ENCODE data around the gene SLC12A5. TPM values are rescaled to one million over a fixed set of nuclear protein-coding genes. Genes with fewer than 3 reads are reported as not detected.

The SLC12A5 gene
- total and polyA plus RNA-seq, 9 of the 15 experiments (the other 6 are each of a cell fraction or from before 2014, with no cell fraction given): 0.36 to 7.5 (median 2.1) TPM

- 90% methylated on average over 6 of the region's 6 CpGs for WGBS (ENCODE audit: insufficient coverage, low coverage, missing lambda C conversion rate)
- FAIRE-seq (no peak), DNase-seq (ENCODE audit: extremely low read depth in 1 of 4, low spot score in 3 of 4) (no peak), ATAC-seq (no peak)
- H3K9me1 ChIP-seq (ENCODE audit: control insufficient read depth, insufficient read depth, low read length): no peaks in the 10 kb centered on the region
- H3K9ac ChIP-seq (ENCODE audit: insufficient read depth in 1 of 2, low read depth in 2 of 2, low read length in 2 of 2): no peak overlapping the region
- intact Hi-C loops (cut with micrococcal nuclease): no loop called here
- H3K27me3 ChIP-seq (ENCODE audit: control insufficient read depth in 2 of 2, insufficient read depth in 2 of 2, low read length in 2 of 2): no peaks in the 10 kb centered on the region
- H4K20me1 ChIP-seq (replicated peaks; ENCODE audit: control insufficient read depth, insufficient read depth, low read length): no peaks in the 10 kb centered on the region
- peaks cover 21 to 24% of the 10 kb centered on the region in 2 experiments for H3K4me1 ChIP-seq (replicated peaks in 1 of 2; ENCODE audit: control insufficient read depth in 2 of 2, insufficient read depth in 2 of 2, low read length in 2 of 2)
- no peaks in the 10 kb centered on the region; the same call in 1 of the 2 replicates for H3K9me3 ChIP-seq (replicated peaks; ENCODE audit: control insufficient read depth, insufficient read depth, low read depth, low read length)
- H3K4me2 ChIP-seq (ENCODE audit: insufficient read depth, low read length): no peak overlapping the region
- no peaks in the 10 kb centered on the region for H3K36me3 ChIP-seq (ENCODE audit: control insufficient read depth, insufficient read depth, low read length)
- ChIA-PET CTCF (ENCODE audit: low intra/inter-chr PET ratio) (no interaction called here), POLR2A (interaction anchor here (0.6 kb wide), 1 partner anchor 16 kb away, joined by 3 read pairs; no protein-coding TSS in a partner anchor)
- H3K4me3 ChIP-seq: no peak overlapping the region
- no peaks in the 10 kb centered on the region for H3K79me2 ChIP-seq (ENCODE audit: control insufficient read depth, insufficient read depth, low read length)
- in situ Hi-C loops (cut with MboI): no loop called here
- TF ChIP-seq ETS2 (tag; IDR thresholded peaks at IDR 0.05; ENCODE audit: borderline replicate concordance, poor library complexity, severe bottlenecking) (no peak), NEUROD1 (IDR thresholded peaks at IDR 0.05; ENCODE audit: borderline replicate concordance, low read depth, low read length, partially characterized antibody) (no peak), ZNF184 (CRISPR knock-in tag; IDR thresholded peaks at IDR 0.05) (no peak), MCM3 (IDR thresholded peaks at IDR 0.05) (no peak), BACH1 (tag; IDR thresholded peaks at IDR 0.05) (no peak), KDM1A (IDR thresholded peaks at IDR 0.05) (no peak), ZNF41 (CRISPR knock-in tag; conservative IDR thresholded peaks at IDR 0.05) (no peak), HNRNPH1 (optimal IDR thresholded peaks at IDR 0.05; ENCODE audit: low read depth, low read length) (no peak), ZBTB1 (CRISPR knock-in tag; IDR thresholded peaks at IDR 0.05; ENCODE audit: borderline replicate concordance, low read depth) (no peak)
- TF ChIP-seq, protein P1, sequence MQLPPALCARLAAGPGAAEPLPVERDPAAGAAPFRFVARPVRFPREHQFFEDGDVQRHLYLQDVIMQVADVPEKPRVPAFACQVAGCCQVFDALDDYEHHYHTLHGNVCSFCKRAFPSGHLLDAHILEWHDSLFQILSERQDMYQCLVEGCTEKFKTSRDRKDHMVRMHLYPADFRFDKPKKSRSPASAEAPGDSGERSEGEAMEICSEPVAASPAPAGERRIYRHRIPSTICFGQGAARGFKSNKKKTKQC (CRISPR knock-in tag; IDR thresholded peaks at IDR 0.05): no peak
- TF ChIP-seq, protein P2, sequence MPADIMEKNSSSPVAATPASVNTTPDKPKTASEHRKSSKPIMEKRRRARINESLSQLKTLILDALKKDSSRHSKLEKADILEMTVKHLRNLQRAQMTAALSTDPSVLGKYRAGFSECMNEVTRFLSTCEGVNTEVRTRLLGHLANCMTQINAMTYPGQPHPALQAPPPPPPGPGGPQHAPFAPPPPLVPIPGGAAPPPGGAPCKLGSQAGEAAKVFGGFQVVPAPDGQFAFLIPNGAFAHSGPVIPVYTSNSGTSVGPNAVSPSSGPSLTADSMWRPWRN (IDR thresholded peaks at IDR 0.05; ENCODE audit: low read depth): no peak
- H2AFZ ChIP-seq (ENCODE audit: low read depth, low read length): no peak overlapping the region
- BruUV-seq (replicated peaks): no TSS peak
- no peak overlapping the region for H3K27ac ChIP-seq (ENCODE audit: extremely low read depth, low read depth, low read length)
These were observed 47.8 kb upstream of the SLC12A5 start for GRCh38 chr20:45981261-45981660.

Data from K562 (cell line).